Ovary (tissue), 3 donors: Measurements from ENCODE around the gene ENPP3.

Experiments
- CTCF ChIP-seq, 3 donors: fragments of 450-650 bp in 2 of 3; fragments of 200-600 bp in 1 of 3; IDR thresholded peaks; one replicate each; pipeline versions ENCODE4 v1.5.1 to v1.8.0; 2016 to 2022; ENCODE audit warnings: antibody characterized with exemption in 3 of 3, mild to moderate bottlenecking in 1 of 3
- POLR2A ChIP-seq: fragments of 450-650 bp; IDR thresholded peaks from one replicate; pipeline ENCODE4 v1.6.1; 2017; ENCODE audit warnings: antibody characterized with exemption, mild to moderate bottlenecking, moderate library complexity
- donor health status: DM: no; HTN: no; CAD: no.

DNA sequence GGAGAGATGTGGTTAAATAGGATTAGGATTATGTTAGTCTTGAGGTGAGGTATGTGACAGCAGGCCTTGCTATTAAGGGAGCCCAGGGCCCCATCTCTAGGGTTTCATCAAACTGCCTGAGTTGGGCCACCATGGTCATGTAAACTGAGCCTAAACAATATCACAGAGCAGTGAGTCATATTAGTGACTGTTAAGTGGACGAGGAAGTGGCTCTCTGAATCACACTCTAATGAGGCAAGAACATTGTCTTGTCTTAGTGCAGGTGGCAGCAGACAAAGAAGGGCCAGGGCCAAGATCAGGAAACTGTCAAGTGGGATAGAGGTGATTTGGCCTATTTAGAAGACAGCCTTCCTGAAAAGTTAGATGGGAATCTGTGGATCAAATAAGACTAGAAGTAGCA, 23.1 kb downstream of the ENPP3 start:
- TF ChIP-seq CTCF (IDR thresholded peaks at IDR 0.05) (no peak), POLR2A (no peak)
